Measurements from ENCODE around the gene C1QTNF1. TPM values are rescaled to one million over a fixed set of nuclear protein-coding genes. Genes with fewer than 3 reads are reported as not detected.
"Not testable (repeated sequence)": the region's sequence is repeated elsewhere in the genome, so short reads cannot be mapped to it uniquely, and the experiment has no call there.

The C1QTNF1 gene
- total and polyA plus RNA-seq, 4 donors = 98.8 to 439 (median 259) TPM

DNA sequence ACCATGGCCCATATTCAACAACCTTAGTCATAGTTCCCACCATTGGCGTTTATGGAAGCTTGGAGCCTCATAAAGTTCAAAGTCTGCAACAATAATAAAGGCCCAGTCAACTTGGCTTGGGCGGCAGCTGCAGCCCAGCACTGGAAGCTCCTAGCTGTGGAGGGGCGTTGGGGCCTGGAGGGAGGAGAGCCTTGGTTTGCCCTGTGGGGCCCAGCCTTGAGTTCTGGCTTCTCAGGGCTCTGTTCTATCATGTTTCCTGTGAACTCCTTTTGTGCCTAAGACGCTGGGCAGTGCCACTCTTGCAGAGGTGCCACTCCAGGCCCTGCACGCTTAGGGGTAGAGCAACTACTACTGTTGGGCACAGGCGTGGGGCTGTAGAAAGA, 49.7 kb downstream of the C1QTNF1 start:
- intact Hi-C loops (cut with DNase I) = loop anchor here (10.0 kb wide), 1 partner anchor 49 kb away; the partner anchor contains the start of gene C1QTNF1 (in 2 of the 2)
- Histone ChIP-seq H3K36me3 (ENCODE audit: control insufficient read depth in 1 of 2, insufficient read depth in 2 of 2, low read length in 1 of 2) (no peaks in the 10 kb centered on the region), H3K4me1 (ENCODE audit: control insufficient read depth in 1 of 2, insufficient read depth in 2 of 2, low read length in 2 of 2) (no peaks in the 10 kb centered on the region), H3K27ac (ENCODE audit: low read depth in 1 of 2, low read length in 2 of 2) (no peak overlapping the region), H3K4me3 (ENCODE audit: low read length in 2 of 2) (no peak overlapping the region), H3K27me3 (ENCODE audit: control insufficient read depth in 1 of 2, insufficient read depth in 2 of 2, low read length in 1 of 2) (no peaks in the 10 kb centered on the region), H3K9me3 (ENCODE audit: control insufficient read depth, low read length) (no peaks in the 10 kb centered on the region)
- ATAC-seq (ENCODE audit: low FRiP score) (peak; percentile 36), DNase-seq (peak; percentile 55 to 77)
- WGBS, 2 donors = 49 to 50% methylated on average over 6 of the region's 6 CpGs

DNA sequence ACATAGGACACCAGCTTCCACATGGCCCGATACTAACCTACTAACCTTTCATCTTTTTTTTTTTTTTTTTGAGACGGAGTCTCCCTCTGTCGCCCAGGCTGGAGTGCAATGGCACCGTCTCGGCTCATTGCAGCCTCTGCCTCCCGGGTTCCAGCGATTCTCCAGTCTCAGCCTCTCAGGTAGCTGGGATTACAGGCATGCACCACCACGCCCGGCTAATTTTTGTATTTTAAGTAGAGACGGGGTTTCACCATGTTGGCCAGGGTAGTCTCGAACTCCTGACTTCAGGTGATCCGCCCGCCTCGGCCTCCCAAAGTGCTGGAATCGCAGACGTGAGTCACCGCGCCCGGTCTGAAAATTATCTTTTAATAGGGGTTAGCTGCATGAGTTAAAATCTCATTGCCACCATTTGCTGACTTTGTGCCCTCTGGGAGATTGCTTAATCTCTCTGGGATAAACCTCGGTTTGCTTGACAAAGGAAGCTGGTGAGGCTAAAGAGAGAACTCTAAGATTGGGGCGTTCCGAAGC, 50.2 kb downstream of the C1QTNF1 start:
- ATAC-seq (ENCODE audit: low FRiP score); H3K9me3 ChIP-seq (ENCODE audit: control insufficient read depth, low read length); H3K4me1 ChIP-seq (ENCODE audit: control insufficient read depth in 1 of 2, insufficient read depth in 2 of 2, low read length in 2 of 2); H3K27ac ChIP-seq (ENCODE audit: low read depth in 1 of 2, low read length in 2 of 2); H3K36me3 ChIP-seq (ENCODE audit: control insufficient read depth in 1 of 2, insufficient read depth in 2 of 2, low read length in 1 of 2); H3K27me3 ChIP-seq (ENCODE audit: control insufficient read depth in 1 of 2, insufficient read depth in 2 of 2, low read length in 1 of 2); H3K4me3 ChIP-seq (ENCODE audit: low read length in 2 of 2): not testable (repeated sequence)
- intact Hi-C loops (cut with DNase I) = loop anchor here (10.0 kb wide), 1 partner anchor 49 kb away; the partner anchor contains the start of gene C1QTNF1 (in 2 of the 2)
- 69 to 72% methylated on average over 22 of the region's 22 CpGs for WGBS, 2 donors
- peak in 1 of 2 donors; percentile 78 for DNase-seq

DNA sequence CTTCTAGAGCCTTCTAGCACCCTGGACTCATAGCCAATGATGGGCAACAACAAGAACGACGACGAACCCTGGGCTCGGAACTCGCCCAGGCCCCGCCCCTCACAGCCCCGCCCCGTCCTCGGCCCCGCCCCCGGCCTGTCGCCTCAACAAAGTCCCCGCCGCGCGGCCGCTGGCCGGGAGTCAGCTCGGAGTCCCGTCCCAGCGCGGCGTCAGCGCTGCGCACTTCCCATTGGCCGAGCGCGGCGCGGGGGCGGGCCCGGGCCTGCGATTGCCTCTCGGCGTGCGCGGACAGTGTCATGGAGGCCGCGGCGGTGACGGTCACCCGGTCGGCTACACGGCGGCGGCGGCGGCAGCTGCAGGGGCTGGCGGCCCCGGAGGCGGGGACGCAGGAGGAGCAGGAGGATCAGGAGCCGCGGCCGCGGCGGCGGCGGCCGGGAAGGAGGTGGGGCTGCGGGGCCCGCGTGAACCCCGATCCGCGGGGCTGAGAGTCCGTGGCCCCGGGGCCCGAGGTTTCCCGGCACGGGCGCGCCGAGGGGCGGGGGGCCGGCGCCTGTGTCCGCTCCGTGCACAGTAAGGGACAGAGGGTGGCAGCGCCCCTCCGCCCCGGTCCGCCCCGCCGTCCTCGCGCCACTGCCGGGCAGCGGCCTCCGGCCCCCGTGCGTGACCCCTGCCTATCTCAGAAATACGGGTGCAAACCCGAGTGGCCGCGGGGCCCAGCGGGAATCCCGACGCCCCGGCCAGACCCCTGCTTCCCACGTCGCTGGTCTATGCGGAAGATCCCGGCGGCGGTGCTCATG, 50.9 kb downstream of the C1QTNF1 start, which contains the start of gene ENGASE:
Gene ENGASE, plus strand, starts transcription at position 176 of the 797 bp plus-strand sequence. Its CDS starts 121 bp downstream, at position 297.
- DNase-seq = peak; percentile 97 to 98
- Histone ChIP-seq H3K27me3 (ENCODE audit: control insufficient read depth in 1 of 2, insufficient read depth in 2 of 2, low read length in 1 of 2) (no peaks in the 10 kb centered on the region), H3K4me3 (ENCODE audit: low read length in 2 of 2) (peak within 1 kb of the TSS; percentile 61 to 62), H3K9me3 (ENCODE audit: control insufficient read depth, low read length) (no peaks in the 10 kb centered on the region), H3K36me3 (ENCODE audit: control insufficient read depth in 1 of 2, insufficient read depth in 2 of 2, low read length in 1 of 2) (no peaks in the 10 kb centered on the region), H3K4me1 (ENCODE audit: control insufficient read depth in 1 of 2, insufficient read depth in 2 of 2, low read length in 2 of 2) (no peaks in the 10 kb centered on the region), H3K27ac (ENCODE audit: low read depth in 1 of 2, low read length in 2 of 2) (peak within 1 kb of the TSS in 1 of 2 donors; percentile 23)
- WGBS, 2 donors = 0 to 1% methylated on average over 79 to 106 of the region's 106 CpGs
- ATAC-seq (ENCODE audit: low FRiP score) = peak; percentile 97
- intact Hi-C loops (cut with DNase I) = loop anchor here (10.0 kb wide), 1 partner anchor 50 kb away; the partner anchor contains the start of gene C1QTNF1 (in 2 of the 2)

DNA sequence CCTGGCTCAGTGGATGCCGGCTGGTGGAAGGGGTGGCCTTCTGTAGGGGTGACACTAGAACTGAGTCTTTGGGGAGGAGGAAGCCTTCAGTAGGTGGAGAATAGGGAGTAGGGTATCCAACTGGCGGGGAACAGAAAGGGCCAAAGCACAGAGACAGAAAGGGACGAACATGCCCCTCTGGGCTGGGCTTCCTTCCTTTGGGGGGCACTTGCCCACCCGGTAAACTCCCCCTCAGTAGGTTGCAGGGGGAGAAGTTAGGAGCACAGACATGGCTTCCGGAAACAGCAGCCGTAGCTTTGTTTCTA, 51.4 kb downstream of the C1QTNF1 start:
- intact Hi-C loops (cut with DNase I) = loop anchor here (10.0 kb wide), 1 partner anchor 51 kb away; the partner anchor contains the start of gene C1QTNF1 (in 2 of the 2)
- Histone ChIP-seq H3K4me1 (ENCODE audit: control insufficient read depth in 1 of 2, insufficient read depth in 2 of 2, low read length in 2 of 2) (no peaks in the 10 kb centered on the region), H3K27me3 (ENCODE audit: control insufficient read depth in 1 of 2, insufficient read depth in 2 of 2, low read length in 1 of 2) (no peaks in the 10 kb centered on the region), H3K36me3 (ENCODE audit: control insufficient read depth in 1 of 2, insufficient read depth in 2 of 2, low read length in 1 of 2) (no peaks in the 10 kb centered on the region), H3K27ac (ENCODE audit: low read depth in 1 of 2, low read length in 2 of 2) (no peak overlapping the region), H3K9me3 (ENCODE audit: control insufficient read depth, low read length) (no peaks in the 10 kb centered on the region), H3K4me3 (ENCODE audit: low read length in 2 of 2) (peak overlapping the region; percentile 61 to 62)
- 8 to 9% methylated on average over 6 of the region's 6 CpGs for WGBS, 2 donors
- ATAC-seq (ENCODE audit: low FRiP score) (no peak), DNase-seq (no peak)

DNA sequence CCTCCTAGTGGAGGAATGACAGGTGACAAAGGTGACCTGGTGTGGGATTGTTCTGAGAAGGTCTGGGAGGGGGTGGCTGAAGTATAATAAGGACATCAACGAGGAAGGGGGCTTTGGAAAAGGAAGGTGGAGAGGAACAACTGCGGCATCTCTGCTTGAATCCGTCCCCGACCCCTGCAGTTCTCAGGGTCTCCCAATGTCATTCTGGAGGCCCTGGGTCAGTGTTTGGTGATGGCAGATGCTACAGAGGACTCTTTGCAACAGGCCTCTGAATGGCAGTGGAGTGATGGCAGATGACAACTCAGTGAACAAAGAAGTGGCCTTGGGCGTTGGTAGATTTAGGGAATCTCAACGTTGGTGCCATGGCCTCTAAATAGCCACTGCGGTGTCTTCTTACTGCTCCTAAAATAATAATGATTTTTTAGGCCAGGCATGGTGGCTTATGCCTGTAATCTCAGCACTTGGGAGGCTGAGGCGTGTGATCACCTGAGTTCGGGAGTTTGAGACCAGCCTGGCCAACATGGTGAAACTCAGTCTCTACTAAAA, 52.0 kb downstream of the C1QTNF1 start:
- Histone ChIP-seq H3K4me3 (ENCODE audit: low read length in 2 of 2) (peak overlapping the region in 1 of 2 donors; percentile 62), H3K36me3 (ENCODE audit: control insufficient read depth in 1 of 2, insufficient read depth in 2 of 2, low read length in 1 of 2) (no peaks in the 10 kb centered on the region), H3K4me1 (ENCODE audit: control insufficient read depth in 1 of 2, insufficient read depth in 2 of 2, low read length in 2 of 2) (no peaks in the 10 kb centered on the region), H3K9me3 (ENCODE audit: control insufficient read depth, low read length) (no peaks in the 10 kb centered on the region), H3K27me3 (ENCODE audit: control insufficient read depth in 1 of 2, insufficient read depth in 2 of 2, low read length in 1 of 2) (no peaks in the 10 kb centered on the region), H3K27ac (ENCODE audit: low read depth in 1 of 2, low read length in 2 of 2) (no peak overlapping the region)
- ATAC-seq (ENCODE audit: low FRiP score) (no peak), DNase-seq (peak; percentile 11 to 23)
- 87 to 91% methylated on average over 9 of the region's 9 CpGs for WGBS, 2 donors
- intact Hi-C loops (cut with DNase I) = loop anchor here (10.0 kb wide), 1 partner anchor 51 kb away; the partner anchor contains the start of gene C1QTNF1 (in 2 of the 2)

DNA sequence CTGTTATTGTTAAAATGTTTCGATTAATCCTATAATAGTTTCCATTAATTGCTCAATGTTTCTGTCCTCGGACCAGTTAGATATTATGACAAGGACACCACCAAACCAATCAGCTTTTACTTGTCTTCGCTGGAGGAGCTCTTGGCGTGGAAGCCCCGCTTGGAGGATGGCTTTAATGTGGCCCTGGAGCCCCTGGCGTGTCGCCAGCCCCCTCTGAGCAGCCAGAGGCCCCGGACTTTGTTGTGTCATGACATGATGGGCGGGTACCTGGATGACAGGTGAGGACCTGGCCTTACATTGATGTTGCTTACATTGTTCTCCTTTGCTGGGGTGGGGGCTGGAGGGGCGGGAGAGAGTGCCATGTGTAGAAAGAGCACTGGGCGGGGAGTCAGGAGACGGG, 53.6 kb downstream of the C1QTNF1 start:
- Histone ChIP-seq H3K4me1 (ENCODE audit: control insufficient read depth in 1 of 2, insufficient read depth in 2 of 2, low read length in 2 of 2) (no peaks in the 10 kb centered on the region), H3K4me3 (ENCODE audit: low read length in 2 of 2) (no peak overlapping the region), H3K27me3 (ENCODE audit: control insufficient read depth in 1 of 2, insufficient read depth in 2 of 2, low read length in 1 of 2) (no peaks in the 10 kb centered on the region), H3K36me3 (ENCODE audit: control insufficient read depth in 1 of 2, insufficient read depth in 2 of 2, low read length in 1 of 2) (no peaks in the 10 kb centered on the region), H3K27ac (ENCODE audit: low read depth in 1 of 2, low read length in 2 of 2) (no peak overlapping the region), H3K9me3 (ENCODE audit: control insufficient read depth, low read length) (no peaks in the 10 kb centered on the region)
- WGBS, 2 donors = 80 to 85% methylated on average over 12 of the region's 12 CpGs
- DNase-seq (peak; percentile 27 to 74), ATAC-seq (ENCODE audit: low FRiP score) (no peak)
- intact Hi-C loops (cut with DNase I) = loop anchor here (10.0 kb wide), 1 partner anchor 53 kb away; the partner anchor contains the start of gene C1QTNF1 (in 2 of the 2)

DNA sequence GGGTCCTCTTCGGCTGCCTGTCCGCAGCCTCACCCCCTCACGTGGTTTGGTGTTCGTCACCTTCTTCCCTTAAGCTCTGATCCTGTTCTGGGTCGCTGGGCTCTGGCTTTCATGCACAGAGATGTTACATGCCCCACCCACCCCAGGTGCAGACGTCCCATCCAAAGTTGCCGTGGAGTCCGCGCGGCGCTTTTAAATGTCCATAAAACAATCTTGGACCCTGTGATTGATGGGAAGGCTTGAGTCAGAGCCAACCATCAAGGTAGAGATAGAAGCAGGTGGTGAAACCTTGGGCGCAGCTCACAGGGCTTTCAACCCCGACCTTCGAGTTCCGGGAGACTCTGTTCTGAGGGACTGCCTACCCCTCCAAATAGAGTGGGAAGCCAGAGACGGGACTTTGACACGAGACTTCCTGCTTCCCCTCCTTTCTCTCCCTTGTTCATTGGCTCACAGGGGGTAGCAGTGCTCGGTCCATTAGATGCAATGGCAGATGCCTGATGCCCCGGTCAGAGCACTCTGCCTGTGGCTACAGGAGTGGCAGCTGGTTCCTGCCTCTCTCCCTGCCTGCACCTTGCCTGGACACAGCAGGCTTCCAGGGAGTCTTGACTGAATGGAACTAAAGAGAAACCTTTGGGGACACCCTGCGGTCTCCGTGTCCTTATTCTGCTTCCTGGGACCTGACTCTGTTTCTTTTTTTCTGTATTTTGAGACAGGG, 54.7 kb downstream of the C1QTNF1 start:
- intact Hi-C loops (cut with DNase I) = loop anchor here (10.0 kb wide), 1 partner anchor 54 kb away; the partner anchor contains the start of gene C1QTNF1 (in 2 of the 2)

More for the DNA sequence above, 54.7 kb downstream of the C1QTNF1 start:
- Histone ChIP-seq H3K4me3 (ENCODE audit: low read length in 2 of 2) (no peak overlapping the region), H3K9me3 (ENCODE audit: control insufficient read depth, low read length) (no peaks in the 10 kb centered on the region), H3K27me3 (ENCODE audit: control insufficient read depth in 1 of 2, insufficient read depth in 2 of 2, low read length in 1 of 2) (no peaks in the 10 kb centered on the region), H3K4me1 (ENCODE audit: control insufficient read depth in 1 of 2, insufficient read depth in 2 of 2, low read length in 2 of 2) (no peaks in the 10 kb centered on the region), H3K27ac (ENCODE audit: low read depth in 1 of 2, low read length in 2 of 2) (no peak overlapping the region), H3K36me3 (ENCODE audit: control insufficient read depth in 1 of 2, insufficient read depth in 2 of 2, low read length in 1 of 2) (no peaks in the 10 kb centered on the region)
- DNase-seq (peak; percentile 25 to 52), ATAC-seq (ENCODE audit: low FRiP score) (no peak)
- 92 to 95% methylated on average over 21 of the region's 21 CpGs for WGBS, 2 donors

All from aorta (tissue), 5 donors.